Thyroid gland (tissue), 4 donors: ENCODE results near the gene THBD.

Experiments
- POLR2A ChIP-seq, 2 donors: fragments of 450-650 bp; IDR thresholded peaks; one replicate each; pipeline ENCODE4 v1.6.1; 2017; ENCODE audit warnings: antibody characterized with exemption in 2 of 2, mild to moderate bottlenecking in 2 of 2, moderate library complexity in 1 of 2
- TF ChIP-seq, protein P1 (sequence below), 6 experiments: fragments of 200-600 bp in 3 of 6; fragments of 450-650 bp in 3 of 6; sonication (generic) in 3 of 6; IDR thresholded peaks; one replicate each; pipeline ENCODE4 v1.5.1; 2016 to 2019; ENCODE audit warnings: antibody characterized with exemption in 6 of 6, mild to moderate bottlenecking in 2 of 6, inconsistent platforms in 1 of 6, moderate library complexity in 1 of 6

DNA sequence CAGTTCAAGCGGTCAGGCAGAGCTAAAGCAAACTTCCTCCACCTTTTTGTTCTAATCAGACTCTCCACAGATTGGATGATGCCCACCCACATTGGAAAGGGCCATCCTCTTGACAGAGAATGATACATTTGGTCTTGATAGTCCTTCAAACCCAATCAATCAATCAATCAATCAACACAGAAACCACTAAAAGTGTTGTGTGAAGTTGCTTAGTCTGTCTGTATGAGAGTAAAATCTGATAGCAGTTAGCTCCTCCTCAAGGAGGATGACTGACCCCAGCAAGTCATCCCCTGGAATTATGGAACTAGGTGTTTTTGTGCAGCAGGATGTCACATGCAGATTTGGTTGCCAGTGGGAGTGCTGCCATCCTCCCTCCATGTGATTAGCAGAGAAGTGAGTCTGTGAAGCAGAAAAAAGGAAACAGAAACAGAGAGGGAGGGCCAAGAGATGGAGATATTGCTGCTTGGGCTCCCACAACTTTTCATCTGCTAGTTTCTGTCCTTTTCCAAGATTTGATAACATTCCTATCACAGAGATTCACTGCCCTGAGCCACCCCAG, 46.3 kb downstream of the THBD start:
- TF ChIP-seq, protein P1, sequence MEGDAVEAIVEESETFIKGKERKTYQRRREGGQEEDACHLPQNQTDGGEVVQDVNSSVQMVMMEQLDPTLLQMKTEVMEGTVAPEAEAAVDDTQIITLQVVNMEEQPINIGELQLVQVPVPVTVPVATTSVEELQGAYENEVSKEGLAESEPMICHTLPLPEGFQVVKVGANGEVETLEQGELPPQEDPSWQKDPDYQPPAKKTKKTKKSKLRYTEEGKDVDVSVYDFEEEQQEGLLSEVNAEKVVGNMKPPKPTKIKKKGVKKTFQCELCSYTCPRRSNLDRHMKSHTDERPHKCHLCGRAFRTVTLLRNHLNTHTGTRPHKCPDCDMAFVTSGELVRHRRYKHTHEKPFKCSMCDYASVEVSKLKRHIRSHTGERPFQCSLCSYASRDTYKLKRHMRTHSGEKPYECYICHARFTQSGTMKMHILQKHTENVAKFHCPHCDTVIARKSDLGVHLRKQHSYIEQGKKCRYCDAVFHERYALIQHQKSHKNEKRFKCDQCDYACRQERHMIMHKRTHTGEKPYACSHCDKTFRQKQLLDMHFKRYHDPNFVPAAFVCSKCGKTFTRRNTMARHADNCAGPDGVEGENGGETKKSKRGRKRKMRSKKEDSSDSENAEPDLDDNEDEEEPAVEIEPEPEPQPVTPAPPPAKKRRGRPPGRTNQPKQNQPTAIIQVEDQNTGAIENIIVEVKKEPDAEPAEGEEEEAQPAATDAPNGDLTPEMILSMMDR (IDR thresholded peaks at IDR 0.05) = no peak
- TF ChIP-seq POLR2A (IDR thresholded peaks at IDR 0.05) = no peak
